ENCODE results near the gene PRKN.

DNA sequence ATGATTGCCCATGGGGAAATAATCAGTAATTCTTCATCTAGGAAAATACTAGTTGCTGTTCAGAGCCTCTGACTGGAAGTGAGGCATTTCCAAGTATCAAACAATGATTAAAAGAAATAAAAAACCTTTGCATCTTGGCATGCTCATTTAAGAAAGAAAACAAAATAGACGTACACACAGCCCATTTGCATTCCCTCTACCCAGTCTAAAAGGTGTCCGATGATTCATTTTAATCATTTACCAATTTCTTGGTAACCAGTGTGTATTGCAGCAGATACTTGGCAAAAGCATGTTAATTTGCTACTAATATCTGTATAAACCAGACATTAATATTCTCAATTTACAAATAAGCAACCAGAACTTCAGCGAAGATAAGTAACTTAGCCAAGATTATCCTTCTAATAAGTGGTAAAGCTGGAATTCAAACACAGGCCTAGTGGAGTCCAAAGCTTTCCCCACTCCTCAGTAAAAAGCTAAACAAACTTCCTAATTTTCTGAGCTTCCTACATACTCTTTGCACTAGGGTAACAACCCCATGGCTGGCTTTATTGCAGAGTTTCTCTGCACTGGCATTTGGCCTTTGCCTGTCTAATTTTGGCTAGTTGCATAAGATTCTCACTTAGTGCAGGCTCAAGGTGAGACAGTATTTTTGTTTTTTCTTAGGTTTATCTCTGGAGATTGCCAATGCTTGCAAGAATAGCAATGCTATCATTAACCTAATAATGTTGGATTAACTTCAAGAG lies 338.1 kb downstream of the PRKN start:
- TF ChIP-seq, protein P1, sequence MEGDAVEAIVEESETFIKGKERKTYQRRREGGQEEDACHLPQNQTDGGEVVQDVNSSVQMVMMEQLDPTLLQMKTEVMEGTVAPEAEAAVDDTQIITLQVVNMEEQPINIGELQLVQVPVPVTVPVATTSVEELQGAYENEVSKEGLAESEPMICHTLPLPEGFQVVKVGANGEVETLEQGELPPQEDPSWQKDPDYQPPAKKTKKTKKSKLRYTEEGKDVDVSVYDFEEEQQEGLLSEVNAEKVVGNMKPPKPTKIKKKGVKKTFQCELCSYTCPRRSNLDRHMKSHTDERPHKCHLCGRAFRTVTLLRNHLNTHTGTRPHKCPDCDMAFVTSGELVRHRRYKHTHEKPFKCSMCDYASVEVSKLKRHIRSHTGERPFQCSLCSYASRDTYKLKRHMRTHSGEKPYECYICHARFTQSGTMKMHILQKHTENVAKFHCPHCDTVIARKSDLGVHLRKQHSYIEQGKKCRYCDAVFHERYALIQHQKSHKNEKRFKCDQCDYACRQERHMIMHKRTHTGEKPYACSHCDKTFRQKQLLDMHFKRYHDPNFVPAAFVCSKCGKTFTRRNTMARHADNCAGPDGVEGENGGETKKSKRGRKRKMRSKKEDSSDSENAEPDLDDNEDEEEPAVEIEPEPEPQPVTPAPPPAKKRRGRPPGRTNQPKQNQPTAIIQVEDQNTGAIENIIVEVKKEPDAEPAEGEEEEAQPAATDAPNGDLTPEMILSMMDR (IDR thresholded peaks at IDR 0.05), result no peak
- no peak for TF ChIP-seq EP300 (IDR thresholded peaks at IDR 0.05)
